ENCODE results near the gene CDT1.
"Not testable (repeated sequence)": the region's sequence is repeated elsewhere in the genome, so short reads cannot be mapped to it uniquely, and the experiment has no call there.

The CDT1 gene

GRCh38 chr16:88782454-88783390 is 20.9 kb upstream of the CDT1 start:
- DNase-seq (ENCODE audit: low read depth): peak; percentile 73

GRCh38 chr16:88783391-88784073 is 20.1 kb upstream of the CDT1 start:
- DNase-seq (ENCODE audit: low read depth): no peak

DNA sequence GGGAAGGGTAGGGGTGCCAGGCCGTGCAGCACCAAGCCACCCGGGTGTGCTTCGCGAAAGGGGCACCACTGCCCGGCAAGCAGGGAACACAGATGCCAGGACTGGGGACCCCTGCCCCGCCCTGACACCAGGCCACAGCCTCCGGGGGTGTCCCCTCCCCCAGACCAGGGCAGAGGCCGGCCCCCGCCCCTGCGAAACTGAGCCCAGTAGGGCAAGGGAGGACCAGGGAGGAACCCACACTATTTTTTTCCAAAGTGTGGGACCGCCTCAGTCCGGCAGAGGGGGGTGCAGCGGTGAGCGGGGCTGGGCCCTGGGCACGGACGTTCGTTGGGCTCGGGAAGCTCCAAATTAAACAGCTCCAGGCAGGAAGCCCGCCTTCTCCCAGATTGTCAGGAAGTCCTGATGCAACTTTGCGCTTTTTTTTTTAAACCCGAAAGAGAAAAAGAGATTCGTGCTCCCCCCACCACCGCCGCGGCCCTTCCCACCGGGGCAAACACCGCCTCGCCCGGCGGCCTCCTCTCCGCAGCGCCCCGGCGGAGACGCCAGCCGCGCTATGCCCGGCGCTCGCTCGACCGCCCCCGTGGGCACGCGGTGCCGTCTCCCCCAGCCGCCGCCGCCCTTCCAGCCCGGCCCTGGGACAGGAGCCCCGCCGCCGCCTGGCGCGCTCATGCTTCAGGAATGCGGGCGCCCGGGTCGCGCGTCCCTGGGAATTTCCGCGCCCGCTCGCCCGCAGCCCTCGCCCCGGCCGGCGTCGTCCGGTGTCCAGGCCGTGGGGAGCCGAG is 19.3 kb upstream of the CDT1 start:
- no peak for DNase-seq (ENCODE audit: low read depth)

DNA sequence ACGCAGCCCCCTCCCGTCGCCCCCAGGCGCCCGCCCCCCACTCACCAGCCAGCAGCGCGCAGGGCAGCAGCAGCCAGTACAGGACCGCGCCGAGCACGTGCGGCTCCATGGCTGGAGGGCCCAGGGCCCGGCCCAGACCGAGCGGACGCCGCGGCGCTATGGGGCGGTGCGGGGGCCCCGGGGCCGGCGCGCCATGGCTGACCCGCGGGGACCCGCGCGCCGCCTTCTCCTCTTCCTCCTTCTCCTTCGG is 18.8 kb upstream of the CDT1 start:
- DNase-seq (ENCODE audit: low read depth): no peak

- peak; percentile 84 for DNase-seq (ENCODE audit: low read depth)
Observed at GRCh38 chr16:88785106-88785924, 18.3 kb upstream of the CDT1 start, which contains the start of gene PIEZO1. TSS of gene PIEZO1 (minus strand) at chr16:88785220. CDS start at chr16:88784964, 256 bp downstream.

DNA sequence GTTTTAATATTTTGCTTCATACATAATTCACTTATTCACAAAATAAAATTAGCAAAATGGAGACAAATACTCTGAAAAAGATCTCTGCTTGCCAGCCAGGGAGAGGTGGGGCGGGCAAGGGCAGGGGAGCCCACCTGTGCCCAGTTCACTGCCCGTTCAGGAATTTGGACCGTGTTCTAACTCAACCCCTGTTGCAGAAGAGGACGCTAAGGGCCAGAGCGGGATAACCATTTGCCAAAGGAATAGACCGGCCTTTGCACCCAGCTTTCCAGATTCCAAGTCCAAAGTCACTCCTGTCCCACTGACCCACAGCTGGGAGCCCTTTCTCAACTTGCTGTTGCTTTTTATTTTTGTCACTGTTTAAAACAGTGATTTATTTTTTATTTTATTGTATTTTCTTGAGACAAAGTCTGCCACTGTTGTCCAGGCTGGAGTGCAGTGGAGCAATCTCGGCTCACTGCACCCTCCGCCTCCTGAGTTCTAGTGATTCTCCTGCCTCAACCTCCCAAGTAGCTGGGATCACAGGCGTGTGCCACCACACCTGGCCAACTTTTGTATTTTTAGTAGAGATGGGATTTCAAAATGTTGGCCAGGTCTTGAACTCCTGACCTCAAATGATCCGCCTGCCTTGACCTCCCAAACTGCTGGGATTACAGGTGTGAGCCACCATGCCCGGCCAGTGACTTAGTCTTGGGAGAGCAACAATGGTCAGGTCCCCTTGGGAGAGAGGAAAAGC is 15.8 kb upstream of the CDT1 start:
- no peak for DNase-seq (ENCODE audit: low read depth)

DNA sequence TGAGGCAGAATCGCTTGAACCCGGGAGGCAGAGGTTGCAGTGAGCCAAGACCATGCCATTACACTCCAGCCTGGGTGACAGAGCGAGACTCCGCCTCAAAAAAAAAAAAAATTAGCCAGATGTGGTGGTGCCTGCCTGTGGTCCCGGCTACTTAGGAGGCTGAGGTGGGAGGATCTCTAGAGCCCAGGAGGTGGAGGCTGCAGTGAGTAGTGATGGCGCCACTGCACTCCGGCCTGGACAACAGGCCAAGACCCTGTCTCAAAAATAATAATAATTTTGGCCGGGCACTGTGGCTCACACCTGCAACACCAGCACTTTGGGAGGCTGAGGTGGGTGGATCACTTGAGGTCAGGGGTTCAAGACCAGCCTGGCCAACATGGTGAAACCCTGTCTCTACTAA is 14.8 kb upstream of the CDT1 start:
- not testable (repeated sequence) for DNase-seq (ENCODE audit: low read depth)

DNA sequence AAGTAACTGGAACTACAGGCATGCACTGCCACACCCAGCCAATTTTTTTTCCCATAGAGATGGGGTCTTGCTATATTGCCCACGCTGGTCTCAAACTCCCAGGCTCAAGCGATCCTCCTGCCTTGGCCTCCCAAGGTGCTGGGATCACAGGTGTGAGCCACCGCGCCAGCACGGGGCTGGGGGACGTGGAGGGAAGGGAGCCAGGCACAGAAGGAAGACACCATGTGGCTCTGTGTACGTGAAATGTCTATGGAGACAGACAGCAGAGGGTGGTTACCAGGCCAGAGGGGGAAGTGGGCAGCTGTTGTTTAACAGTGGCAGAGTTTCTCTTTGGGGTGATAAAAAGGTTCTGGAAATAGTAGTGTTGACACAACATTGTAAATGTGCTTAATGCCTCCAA is 14.0 kb upstream of the CDT1 start:
- no peak for DNase-seq (ENCODE audit: low read depth)

- DNase-seq (ENCODE audit: low read depth): peak; percentile 49
Observed at GRCh38 chr16:88790312-88791211, 13.0 kb upstream of the CDT1 start.

DNA sequence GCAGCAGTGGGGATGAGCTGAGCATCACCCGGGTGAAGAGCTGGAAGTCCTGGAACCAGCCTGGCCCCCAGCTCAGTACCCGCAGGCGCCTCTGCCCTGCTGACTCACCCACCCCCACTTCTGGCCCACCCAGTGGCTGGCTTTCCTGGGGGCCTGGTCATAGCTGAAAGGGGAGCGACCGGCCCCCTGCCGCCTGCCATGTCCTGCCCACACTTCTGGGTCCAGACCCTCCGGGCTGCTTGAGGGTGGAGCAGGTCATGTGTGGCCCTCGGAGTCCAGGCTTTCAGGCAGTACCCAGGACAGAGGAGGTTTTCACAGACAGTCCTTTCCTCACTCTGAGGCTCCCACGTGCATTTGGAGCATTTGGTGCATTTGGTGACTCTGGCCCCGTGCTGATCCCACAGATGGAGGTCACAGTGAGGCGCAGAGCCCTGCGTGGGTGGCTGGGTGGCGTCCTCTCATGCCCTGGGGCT is 11.5 kb upstream of the CDT1 start:
- DNase-seq (ENCODE audit: low read depth): no peak

- no peak for DNase-seq (ENCODE audit: low read depth)
Observed at GRCh38 chr16:88792668-88793250, 10.8 kb upstream of the CDT1 start.

- DNase-seq (ENCODE audit: low read depth): no peak
Observed at GRCh38 chr16:88793251-88793954, 10.2 kb upstream of the CDT1 start.

DNA sequence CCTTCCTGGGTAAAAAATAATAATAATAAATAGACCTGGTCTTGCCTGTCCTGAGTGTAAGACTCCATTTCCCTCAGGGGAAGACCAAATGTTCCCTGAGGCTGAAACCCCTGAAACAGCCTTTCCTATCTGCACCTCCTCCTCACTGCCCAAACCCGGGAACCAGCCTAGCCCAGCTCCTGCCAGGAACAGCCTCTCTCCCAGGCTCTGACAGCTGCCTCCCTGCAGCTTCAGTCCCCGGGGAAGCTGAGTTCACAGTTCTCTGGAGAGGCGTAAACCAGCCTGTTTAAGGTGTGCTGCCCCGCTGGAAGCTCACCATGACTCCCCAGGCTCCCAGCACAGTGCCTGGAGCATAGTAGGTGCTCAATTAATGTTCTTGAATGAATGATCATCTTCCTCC is 7.3 kb upstream of the CDT1 start:
- DNase-seq (ENCODE audit: low read depth): no peak

- DNase-seq (ENCODE audit: low read depth): no peak
Observed at GRCh38 chr16:88798073-88798472, 5.5 kb upstream of the CDT1 start.

- no peak for DNase-seq (ENCODE audit: low read depth)
Observed at GRCh38 chr16:88798772-88799455, 4.7 kb upstream of the CDT1 start.

DNA sequence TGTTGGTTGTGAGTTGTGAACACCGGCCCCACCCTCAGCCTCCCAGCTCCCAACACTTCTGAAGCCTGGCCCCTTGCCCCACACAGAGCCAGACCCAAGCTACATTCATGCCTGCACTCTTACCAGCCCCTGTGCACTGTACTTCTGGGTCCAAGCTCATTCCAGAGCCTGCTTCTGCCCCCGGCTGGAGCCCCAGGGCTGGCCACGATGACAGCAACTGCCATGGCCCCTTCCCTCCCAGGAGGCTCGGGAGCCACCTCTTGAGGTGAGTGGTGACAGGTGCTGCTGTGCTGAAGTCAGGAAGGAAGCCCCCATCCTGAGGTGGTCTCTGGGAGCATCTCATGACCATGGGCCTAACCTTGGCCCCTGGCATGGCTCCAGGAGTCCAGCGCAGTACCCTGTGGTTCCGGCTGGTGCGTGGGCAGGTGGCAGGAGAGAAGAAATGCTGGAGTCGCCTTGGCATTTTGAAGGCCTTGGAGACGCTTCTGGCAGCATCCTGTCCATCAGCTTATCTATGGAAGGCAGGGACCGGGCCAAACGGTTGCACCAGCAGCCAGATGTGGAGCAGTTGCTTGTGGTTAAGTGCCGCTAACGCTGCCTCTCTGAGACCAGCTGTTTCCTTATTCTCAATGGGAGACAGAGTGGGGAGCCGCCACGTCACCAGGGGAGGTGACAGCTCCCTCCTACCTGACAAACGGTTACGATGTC is 3.9 kb upstream of the CDT1 start:
- no peak for DNase-seq (ENCODE audit: low read depth)

- no peak for DNase-seq (ENCODE audit: low read depth)
Observed at GRCh38 chr16:88800277-88800592, 3.4 kb upstream of the CDT1 start.

DNA sequence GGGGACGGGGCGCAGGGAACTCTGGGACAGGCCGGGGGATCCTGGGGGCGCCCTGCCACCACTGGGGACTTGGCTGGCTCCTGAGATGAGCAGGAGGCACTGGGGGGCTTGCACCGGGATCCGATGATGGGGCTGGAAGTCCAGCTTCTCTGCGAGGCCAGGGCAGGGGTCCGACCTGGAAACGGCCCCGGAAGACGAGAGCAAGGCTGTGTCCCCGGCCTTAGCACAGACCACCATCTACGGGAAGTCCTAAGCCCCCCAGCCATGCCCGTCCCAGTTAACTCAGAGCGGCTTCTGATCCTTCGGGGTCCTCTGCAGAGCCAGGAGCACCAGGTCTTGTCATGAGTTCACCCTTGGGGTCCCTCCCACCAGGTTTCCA is 573 bp downstream of the CDT1 start:
- DNase-seq (ENCODE audit: low read depth): no peak
